T-helper 1 cell (primary cell): ENCODE results near the gene DOC2B.
A peak's percentile ranks its signal among the peaks of the same experiment; 100 is the strongest.
"Not testable (repeated sequence)": the region's sequence is repeated elsewhere in the genome, so short reads cannot be mapped to it uniquely, and the experiment has no call there.

ENCODE experiments used
- DNase-seq, 5 donors: peaks; one replicate each; pipeline ENCODE4 v3.0.0-alpha.2; 2012 to 2020

The DOC2B gene

DNA sequence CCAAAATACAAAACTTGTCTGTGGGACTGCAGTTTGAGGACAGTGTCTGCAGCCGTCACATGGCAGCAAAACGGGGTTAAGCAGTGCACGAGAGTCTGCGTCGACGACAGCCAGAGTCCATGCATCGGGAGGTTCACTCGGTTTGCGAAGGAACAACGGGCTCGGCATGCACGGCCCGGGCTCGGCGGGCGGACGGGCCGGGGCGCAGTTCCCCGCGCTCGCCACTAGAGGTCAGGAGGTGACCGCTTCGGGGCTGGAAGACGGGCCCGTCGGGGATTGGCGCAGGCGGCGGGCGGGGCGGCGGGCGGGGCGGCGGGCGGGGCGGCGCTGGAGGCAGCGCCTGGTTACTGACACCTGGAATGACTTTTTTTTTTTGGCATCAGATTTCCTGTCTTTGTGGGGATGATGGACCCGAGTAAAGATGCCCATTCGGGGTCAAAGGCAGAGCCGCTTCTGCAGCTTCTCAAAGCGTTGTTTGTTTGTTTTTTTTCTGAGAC, 37.6 kb downstream of the DOC2B start:
- DNase-seq: peak; percentile 63 to 78 (median 75)

- peak in 1 of 5 donors; percentile 4 for DNase-seq
Measured at GRCh38 chr17:142876-143784, 38.3 kb downstream of the DOC2B start.

- peak in 2 of 5 donors; percentile 9 to 14 for DNase-seq
Measured at GRCh38 chr17:142102-142661, 39.3 kb downstream of the DOC2B start.

DNA sequence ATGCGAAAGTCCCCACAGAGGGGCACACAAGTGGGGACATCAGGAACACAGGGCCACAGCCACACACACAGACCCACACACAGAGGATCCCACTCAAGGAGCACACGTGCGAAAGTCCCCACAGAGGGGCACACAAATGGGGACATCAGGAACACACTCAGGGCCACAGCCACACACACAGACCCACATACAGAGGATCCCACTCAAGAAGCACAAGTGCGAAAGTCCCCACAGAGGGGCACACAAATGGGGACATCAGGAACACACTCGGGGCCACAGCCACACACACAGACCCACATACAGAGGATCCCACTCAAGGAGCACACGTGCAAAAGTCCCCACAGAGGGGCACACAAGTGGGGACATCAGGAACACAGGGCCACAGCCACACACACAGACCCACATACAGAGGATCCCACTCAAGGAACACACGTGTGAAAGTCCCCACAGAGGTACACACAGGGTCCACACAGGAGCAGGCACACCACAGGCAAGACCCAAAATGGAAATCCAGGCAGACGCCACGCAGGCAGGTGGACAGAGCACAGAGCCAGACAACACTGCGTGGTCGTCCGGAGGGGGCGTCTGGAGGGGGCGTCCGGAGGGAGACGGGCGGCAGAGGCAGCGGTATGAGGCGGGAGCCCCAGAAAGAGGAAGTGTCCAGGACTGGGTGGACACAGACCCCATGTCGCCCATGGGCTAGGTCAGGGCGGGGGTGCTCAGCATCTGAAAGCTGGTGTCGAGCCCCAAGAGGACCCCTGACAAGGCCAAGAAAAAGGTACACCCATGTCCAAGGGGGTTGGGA, 41.8 kb downstream of the DOC2B start:
- peak in 1 of 5 donors; percentile 2 for DNase-seq

GRCh38 chr17:137166-137807, 44.2 kb downstream of the DOC2B start, which contains the start of gene SCGB1C2:
Gene SCGB1C2 (plus strand): TSS chr17:137569. CDS start chr17:137591, 22 bp downstream.
- DNase-seq: not testable (repeated sequence)

- peak in 4 of 5 donors; percentile 30 to 72 (median 52) for DNase-seq
Measured at GRCh38 chr17:136531-136930, 44.9 kb downstream of the DOC2B start.

GRCh38 chr17:135895-136294, 45.6 kb downstream of the DOC2B start:
- DNase-seq: not testable (repeated sequence)

DNA sequence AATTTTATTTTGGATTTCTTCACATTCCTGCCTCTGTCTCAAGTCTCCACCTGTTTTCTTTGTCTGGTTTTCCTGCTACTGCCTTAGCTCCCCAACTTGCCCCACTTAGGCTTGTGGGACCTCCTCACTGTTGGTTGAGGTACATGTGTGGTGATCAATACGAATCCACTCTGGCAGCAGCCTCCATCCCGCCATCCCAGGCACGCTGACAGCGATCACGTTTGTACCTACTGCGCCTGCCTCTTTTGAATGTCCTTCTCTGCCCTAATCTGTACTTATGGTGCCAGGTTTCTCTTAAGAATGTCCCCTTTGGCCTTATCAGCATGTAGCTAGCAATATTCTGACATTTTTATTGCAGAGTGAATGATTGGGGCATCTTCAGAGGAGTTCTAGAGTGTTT, 46.4 kb downstream of the DOC2B start:
- peak in 1 of 5 donors; percentile 9 for DNase-seq

DNA sequence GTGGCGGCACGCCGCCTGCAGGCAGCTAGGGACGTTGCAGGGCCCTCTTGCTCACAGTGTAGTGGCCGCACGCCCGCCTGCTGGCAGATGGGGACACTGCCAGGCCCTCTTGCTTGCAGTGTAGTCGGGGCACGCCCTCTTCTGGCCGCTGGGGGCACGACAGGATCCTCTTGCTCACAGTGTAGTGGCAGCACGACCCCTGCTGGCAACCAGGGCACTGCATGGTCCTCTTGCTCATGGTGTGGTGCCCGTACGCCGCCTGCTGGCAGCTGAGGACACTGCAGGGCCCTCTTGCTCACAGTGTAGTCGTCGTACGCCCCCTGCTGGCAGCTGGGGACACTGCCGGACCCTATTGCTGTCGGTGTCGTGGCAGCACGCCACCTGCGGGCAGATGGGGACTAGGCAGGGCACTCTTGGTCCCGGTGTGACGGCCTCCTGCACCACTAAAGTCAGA, 47.1 kb downstream of the DOC2B start:
- DNase-seq: peak in 2 of 5 donors; percentile 40 to 44

GRCh38 chr17:133932-134331, 47.5 kb downstream of the DOC2B start:
- DNase-seq: peak in 1 of 5 donors; percentile 9

GRCh38 chr17:118339-118917, 63.0 kb downstream of the DOC2B start:
- peak in 1 of 5 donors; percentile 56 for DNase-seq

- DNase-seq: peak in 1 of 5 donors; percentile 8
Measured at GRCh38 chr17:113111-113510, 68.3 kb downstream of the DOC2B start.
